HepG2 (cell line): Measurements from ENCODE around the gene GRAMD1A. TPM values are rescaled to one million over a fixed set of nuclear protein-coding genes. Genes with fewer than 3 reads are reported as not detected.

Source experiments
- ARID2 ChIP-seq: sonication (generic); formaldehyde crosslinking; IDR thresholded peaks from 2 replicates; pipeline ENCODE4 v1.8.1; 2022; ENCODE audit warnings: mild to moderate bottlenecking, missing genetic modification reagents, borderline replicate concordance
- BORCS8-MEF2B ChIP-seq: sonication (generic); formaldehyde crosslinking; IDR thresholded peaks from 2 replicates; pipeline ENCODE4 v1.8.0; 2022; ENCODE audit warnings: mild to moderate bottlenecking, missing genetic modification reagents
- IRF2 ChIP-seq: IDR thresholded peaks from 2 replicates; pipeline ENCODE4 v1.6.1; 2018; ENCODE audit warnings: missing genetic modification reagents, missing compliant biosample characterization
- MED1 ChIP-seq: sonication (generic); formaldehyde crosslinking; IDR thresholded peaks from 2 replicates; pipeline ENCODE4 v1.4.0; 2020; ENCODE audit warnings: missing genetic modification reagents
- NFAT5 ChIP-seq: sonication (generic); formaldehyde crosslinking; IDR thresholded peaks from 2 replicates; pipeline ENCODE4 v1.4.0; 2020; ENCODE audit warnings: missing genetic modification reagents
- PAX8 ChIP-seq: sonication (generic); formaldehyde crosslinking; IDR thresholded peaks from 2 replicates; pipeline ENCODE4 v1.8.0; 2022; ENCODE audit warnings: mild to moderate bottlenecking, missing genetic modification reagents, borderline replicate concordance
- RELA ChIP-seq: sonication (generic); formaldehyde crosslinking; IDR thresholded peaks from 2 replicates; pipeline ENCODE4 v1.4.0; 2020; ENCODE audit warnings: missing genetic modification reagents
- ZBED4 ChIP-seq: sonication (generic); formaldehyde crosslinking; IDR thresholded peaks from 2 replicates; pipeline ENCODE4 v1.4.0; 2020; ENCODE audit warnings: missing genetic modification reagents, borderline replicate concordance
- ZBTB34 ChIP-seq: sonication (generic); formaldehyde crosslinking; IDR thresholded peaks from 2 replicates; pipeline ENCODE4 v1.8.0; 2022; ENCODE audit warnings: mild to moderate bottlenecking, missing genetic modification reagents
- ZNF10 ChIP-seq: sonication (generic); formaldehyde crosslinking; IDR thresholded peaks from 2 replicates; pipeline ENCODE4 v1.4.0; 2020; ENCODE audit warnings: mild to moderate bottlenecking, low read depth, missing genetic modification reagents, borderline replicate concordance
- ZNF124 ChIP-seq: sonication (generic); formaldehyde crosslinking; IDR thresholded peaks from 2 replicates; pipeline ENCODE4 v1.4.0; 2020; ENCODE audit warnings: missing genetic modification reagents
- ZNF143 ChIP-seq: sonication (generic); formaldehyde crosslinking; IDR thresholded peaks from 2 replicates; pipeline ENCODE4 v1.4.0; 2020; ENCODE audit warnings: missing genetic modification reagents
- ZNF224 ChIP-seq: sonication (generic); formaldehyde crosslinking; IDR thresholded peaks from 2 replicates; pipeline ENCODE4 v1.5.0; 2020; ENCODE audit warnings: mild to moderate bottlenecking, missing genetic modification reagents
- ZNF234 ChIP-seq: sonication (generic); formaldehyde crosslinking; conservative IDR thresholded peaks from 2 replicates; pipeline ENCODE4 v1.5.1; 2020; ENCODE audit warnings: mild to moderate bottlenecking, missing genetic modification reagents
- ZNF749 ChIP-seq: sonication (generic); formaldehyde crosslinking; IDR thresholded peaks from 2 replicates; pipeline ENCODE4 v1.8.0; 2022; ENCODE audit warnings: mild to moderate bottlenecking, missing genetic modification reagents, moderate library complexity, borderline replicate concordance
- polyA plus RNA-seq, 8 experiments: library from polyadenylated mRNA; depleted of rRNA in 3 of 8; stranded (reverse) in 7 of 8; unstranded in 1 of 8; fragments of >200 nt; fragmentation: Illumina TruSeq in 4 of 8; extraction: Trizol in 4 of 8; gene quantifications; 2 replicates each; pipeline versions ENCODE4 v1.2.1 to v1.2.3, GENCODE V29; 2011 to 2016; ENCODE audit warnings: low read depth in 4 of 8, missing spikeins in 1 of 8, mixed read lengths in 1 of 8; ENCODE audit not compliant: insufficient read depth in 1 of 8
- total RNA-seq, 5 experiments: library from RNA; depleted of rRNA; stranded (reverse); fragments of >200 nt; fragmentation: Illumina TruSeq; extraction: Trizol; gene quantifications; 2 replicates each; pipeline ENCODE4 v1.2.3, GENCODE V29; 2016; ENCODE audit warnings: low read depth in 1 of 5

GRAMD1A gene
- total and polyA plus RNA-seq, 2 of the 13 experiments (the other 11 are each of a cell fraction or from before 2014, with no cell fraction given): 14.7 to 181 TPM

- TF ChIP-seq NFAT5 (no peak), ZNF749 (no peak), MED1 (CRISPR knock-in tag) (peak; percentile 86), RELA (CRISPR knock-in tag) (peak; percentile 99), ARID2 (CRISPR knock-in tag) (0 out of 2 replicates have a peak, but pooled peaks have one; percentile 83), ZBTB34 (peak; percentile 71; the same call in 1 of the 2 replicates), PAX8 (CRISPR knock-in tag) (peak; percentile 89; the same call in 1 of the 2 replicates), ZNF143 (CRISPR knock-in tag) (no peak), ZNF10 (CRISPR knock-in tag) (no peak), IRF2 (peak; percentile 79), ZNF124 (CRISPR knock-in tag) (peak; percentile 59; the same call in 1 of the 2 replicates), ZBED4 (peak; percentile 92), ZNF234 (CRISPR knock-in tag) (no peak), BORCS8-MEF2B (CRISPR knock-in tag) (no peak), ZNF224 (CRISPR knock-in tag) (no peak)
These were observed 5.2 kb upstream of the GRAMD1A start (continued) for GRCh38 chr19:34994643-34995541.
